ENCODE results near the gene RPLP2.
A peak's percentile ranks its signal among the peaks of the same experiment; 100 is the strongest.

DNA sequence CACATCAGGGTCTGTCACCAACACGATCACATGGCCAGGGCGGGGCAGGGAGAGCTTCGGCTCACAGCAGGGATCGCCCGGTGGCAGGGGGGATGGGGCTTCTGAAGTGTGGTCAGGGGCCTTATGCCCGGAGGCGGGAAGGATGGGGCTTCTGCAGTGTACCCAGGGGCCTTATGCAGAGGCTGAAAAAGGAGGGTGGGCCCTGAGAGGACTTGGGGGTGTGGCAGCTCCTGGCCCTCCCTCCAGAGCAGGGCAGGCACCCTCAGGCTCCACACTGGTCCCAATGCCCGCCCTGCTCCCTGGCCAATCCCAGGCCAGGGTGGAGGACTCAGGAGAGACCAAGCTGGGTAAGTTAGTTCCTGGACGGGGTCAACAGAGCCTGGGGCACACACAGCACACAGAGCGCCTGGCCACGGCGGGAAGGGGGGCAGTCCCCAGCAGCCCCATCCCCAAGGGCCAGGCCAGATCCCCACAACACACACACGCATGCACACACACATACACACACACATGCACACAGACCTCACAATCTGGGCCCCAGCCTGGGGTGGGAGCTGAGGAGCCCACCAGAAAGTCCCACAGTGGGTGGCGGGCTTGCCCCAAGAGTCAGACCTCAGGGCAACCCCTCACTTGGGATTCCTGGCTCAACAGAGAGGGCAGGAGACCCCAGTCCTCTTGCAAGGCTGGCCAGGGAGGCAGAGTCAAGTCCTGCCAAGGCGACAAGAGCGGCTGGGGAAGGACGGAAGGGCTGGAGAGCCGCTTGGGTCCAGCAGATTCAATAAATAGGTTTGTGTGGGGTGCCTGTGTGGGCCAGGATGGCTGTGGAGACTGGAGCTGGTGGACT lies 18.8 kb upstream of the RPLP2 start:
- TF ChIP-seq, protein P1, sequence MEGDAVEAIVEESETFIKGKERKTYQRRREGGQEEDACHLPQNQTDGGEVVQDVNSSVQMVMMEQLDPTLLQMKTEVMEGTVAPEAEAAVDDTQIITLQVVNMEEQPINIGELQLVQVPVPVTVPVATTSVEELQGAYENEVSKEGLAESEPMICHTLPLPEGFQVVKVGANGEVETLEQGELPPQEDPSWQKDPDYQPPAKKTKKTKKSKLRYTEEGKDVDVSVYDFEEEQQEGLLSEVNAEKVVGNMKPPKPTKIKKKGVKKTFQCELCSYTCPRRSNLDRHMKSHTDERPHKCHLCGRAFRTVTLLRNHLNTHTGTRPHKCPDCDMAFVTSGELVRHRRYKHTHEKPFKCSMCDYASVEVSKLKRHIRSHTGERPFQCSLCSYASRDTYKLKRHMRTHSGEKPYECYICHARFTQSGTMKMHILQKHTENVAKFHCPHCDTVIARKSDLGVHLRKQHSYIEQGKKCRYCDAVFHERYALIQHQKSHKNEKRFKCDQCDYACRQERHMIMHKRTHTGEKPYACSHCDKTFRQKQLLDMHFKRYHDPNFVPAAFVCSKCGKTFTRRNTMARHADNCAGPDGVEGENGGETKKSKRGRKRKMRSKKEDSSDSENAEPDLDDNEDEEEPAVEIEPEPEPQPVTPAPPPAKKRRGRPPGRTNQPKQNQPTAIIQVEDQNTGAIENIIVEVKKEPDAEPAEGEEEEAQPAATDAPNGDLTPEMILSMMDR (IDR thresholded peaks at IDR 0.05) = no peak
- peak; percentile 72 for TF ChIP-seq POLR2AphosphoS5 (IDR thresholded peaks at IDR 0.05; ENCODE audit: low read depth, low read length)
- TF ChIP-seq TCF7L2 (IDR thresholded peaks at IDR 0.05; ENCODE audit: low read depth, low read length) = no peak
- TF ChIP-seq, protein P2, sequence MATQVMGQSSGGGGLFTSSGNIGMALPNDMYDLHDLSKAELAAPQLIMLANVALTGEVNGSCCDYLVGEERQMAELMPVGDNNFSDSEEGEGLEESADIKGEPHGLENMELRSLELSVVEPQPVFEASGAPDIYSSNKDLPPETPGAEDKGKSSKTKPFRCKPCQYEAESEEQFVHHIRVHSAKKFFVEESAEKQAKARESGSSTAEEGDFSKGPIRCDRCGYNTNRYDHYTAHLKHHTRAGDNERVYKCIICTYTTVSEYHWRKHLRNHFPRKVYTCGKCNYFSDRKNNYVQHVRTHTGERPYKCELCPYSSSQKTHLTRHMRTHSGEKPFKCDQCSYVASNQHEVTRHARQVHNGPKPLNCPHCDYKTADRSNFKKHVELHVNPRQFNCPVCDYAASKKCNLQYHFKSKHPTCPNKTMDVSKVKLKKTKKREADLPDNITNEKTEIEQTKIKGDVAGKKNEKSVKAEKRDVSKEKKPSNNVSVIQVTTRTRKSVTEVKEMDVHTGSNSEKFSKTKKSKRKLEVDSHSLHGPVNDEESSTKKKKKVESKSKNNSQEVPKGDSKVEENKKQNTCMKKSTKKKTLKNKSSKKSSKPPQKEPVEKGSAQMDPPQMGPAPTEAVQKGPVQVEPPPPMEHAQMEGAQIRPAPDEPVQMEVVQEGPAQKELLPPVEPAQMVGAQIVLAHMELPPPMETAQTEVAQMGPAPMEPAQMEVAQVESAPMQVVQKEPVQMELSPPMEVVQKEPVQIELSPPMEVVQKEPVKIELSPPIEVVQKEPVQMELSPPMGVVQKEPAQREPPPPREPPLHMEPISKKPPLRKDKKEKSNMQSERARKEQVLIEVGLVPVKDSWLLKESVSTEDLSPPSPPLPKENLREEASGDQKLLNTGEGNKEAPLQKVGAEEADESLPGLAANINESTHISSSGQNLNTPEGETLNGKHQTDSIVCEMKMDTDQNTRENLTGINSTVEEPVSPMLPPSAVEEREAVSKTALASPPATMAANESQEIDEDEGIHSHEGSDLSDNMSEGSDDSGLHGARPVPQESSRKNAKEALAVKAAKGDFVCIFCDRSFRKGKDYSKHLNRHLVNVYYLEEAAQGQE (IDR thresholded peaks at IDR 0.05; ENCODE audit: insufficient read depth in 1 of 2, low read depth in 2 of 2, low read length in 1 of 2) = no peak
